GM20431 (cell line): Measurements from ENCODE around the gene MYO1B.

Experiments
- in situ Hi-C: fragments of 300-500 bp; cut with MseI, MboI; formaldehyde crosslinking; loops from one replicate; pipeline ENCODE4 v1.15.0; 2020; ENCODE audit warnings: low sequenced_read_pairs; ENCODE audit not compliant: unreplicated experiment

Gene MYO1B

DNA sequence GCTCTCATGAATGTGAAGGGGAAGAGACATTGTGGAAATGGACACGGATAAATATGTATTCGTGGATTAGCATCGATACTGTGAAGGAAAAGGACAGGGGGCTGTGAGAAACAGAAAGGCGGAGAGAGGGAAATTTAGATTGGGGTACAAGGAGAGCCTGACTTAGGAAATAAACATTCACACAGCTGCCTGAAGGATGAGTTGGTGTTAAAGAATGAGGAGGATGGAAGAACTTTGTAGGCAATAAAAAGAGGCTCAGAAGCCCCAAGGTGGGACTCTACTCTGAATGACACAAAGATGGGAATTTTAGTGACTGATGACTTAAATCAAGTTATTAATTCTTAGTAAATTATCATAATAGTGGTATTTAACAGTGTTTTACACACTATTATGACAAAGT lies 10.1 kb downstream of the MYO1B start:
- in situ Hi-C loops, result no loop called here

DNA sequence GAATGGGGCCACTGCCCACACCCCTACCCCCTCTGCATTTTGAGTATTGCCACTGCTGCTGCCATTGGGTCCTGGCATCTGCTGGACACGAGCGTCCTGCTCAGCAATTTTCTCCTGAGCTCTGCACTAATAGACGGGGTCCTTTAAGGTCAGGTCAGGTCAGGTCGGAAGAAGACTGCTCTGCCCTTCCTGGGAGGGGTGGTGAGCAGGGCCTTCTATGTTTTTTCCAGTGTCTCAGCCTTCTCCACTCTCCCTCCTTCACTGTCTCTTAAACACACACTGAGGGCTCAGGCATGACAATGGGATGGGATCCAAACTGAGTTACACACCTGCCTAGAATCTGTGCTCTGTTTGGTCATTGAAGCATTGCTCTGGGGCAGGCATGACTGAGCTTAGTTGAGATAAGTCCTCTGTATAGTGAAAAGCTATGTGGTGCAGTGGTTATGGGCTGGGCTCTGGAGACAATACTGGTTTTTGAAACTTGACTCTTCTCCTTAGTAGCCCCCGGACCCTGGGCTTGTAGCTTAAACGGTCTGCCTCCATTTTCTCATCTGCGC lies 10.6 kb downstream of the MYO1B start:
- in situ Hi-C loops, result no loop called here

DNA sequence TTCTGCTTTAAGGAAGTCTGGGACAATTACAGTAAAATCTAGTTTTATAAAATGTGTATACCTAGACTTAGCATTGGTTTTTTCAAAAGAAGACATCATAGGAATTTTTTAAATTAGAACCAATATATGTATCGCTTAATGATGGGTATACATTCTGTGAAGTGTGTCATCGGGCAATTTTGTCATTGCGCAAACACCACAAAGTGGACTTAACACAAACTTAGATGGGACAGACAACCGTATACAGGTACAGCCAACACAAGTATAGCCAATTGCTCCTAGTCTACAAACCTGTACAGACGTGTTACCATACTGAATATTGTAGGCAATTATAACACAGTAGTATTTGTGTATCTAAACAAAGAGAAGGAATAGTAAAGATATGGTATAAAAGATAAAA lies 12.7 kb downstream of the MYO1B start:
- in situ Hi-C loops, result no loop called here

DNA sequence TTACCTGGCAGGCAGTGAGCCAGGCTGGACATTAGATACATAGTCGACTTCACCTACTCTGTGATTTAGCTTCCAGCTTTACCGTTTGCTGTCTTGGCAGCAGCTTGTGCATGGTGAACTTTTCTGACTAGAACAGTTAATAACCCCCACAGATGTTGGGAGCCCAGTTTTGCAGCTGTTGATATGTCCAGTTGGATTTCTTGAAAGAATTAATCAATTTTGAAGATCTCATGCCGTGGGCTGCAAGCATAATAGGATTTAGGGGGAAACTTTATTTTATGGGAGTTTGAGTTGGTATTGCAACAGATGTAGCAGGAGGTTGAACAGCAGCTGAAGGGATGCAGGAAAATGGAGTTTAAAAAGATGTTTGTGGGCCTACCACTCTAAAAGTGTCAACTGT lies 13.8 kb downstream of the MYO1B start:
- in situ Hi-C loops, result no loop called here

DNA sequence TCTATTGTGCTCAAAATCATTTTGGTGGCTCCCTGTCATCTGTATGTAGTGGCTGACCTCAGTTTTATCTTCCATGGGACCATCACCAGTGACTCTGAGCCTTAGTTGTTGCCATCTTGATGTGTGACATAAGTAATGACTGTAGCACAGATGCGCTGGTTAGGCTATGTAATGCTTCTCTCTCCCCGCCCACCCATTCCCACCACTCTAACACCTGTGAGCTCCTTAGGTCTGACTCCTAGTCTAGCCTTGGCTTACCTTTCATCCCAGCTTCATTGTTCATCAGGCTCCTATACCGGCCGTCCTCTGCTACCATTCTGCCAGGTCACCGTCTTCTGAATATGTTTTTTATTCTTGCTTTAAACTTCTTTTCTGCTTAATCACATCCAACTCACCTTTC lies 17.2 kb downstream of the MYO1B start:
- in situ Hi-C loops, result no loop called here

DNA sequence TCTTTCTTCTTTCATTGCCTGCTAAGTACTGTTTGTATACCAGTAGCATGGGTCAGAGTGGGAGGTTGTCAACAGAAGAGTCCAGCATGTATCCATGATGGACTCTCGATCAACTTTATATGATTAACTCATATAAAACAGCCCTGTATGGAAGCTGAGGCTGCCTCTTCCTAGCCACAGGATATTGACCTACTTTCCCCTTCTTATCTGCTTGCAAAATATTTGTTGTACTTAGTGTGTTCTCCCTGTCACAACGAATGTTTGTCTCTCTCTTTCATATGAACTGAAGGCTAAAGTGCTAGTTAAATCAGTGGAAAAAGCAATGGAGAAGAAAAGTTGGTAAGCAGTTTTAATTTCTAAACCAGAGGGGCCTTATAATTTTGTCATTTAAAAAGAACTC lies 17.8 kb downstream of the MYO1B start:
- in situ Hi-C loops, result no loop called here

DNA sequence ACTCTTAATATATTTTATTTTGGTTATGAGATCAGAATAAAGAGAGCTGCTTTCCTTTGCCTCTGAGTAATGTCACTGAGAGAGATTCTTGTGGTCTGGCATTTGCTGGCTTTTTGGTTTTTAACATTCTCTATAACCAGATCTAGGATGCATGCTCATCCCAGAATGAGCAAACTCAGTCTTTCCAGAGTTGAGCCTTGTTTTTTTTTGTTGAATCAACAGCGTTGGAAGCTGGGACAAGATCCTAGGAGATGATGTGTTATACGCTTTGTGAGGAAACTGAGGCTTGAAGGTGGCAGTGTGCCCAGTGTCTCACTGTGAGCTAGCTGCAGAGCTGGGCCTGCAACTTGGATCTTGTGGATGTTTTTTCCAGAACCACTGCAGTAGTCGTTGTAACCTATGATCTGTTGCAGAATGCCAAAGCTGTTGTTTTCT lies 19.5 kb downstream of the MYO1B start:
- in situ Hi-C loops, result no loop called here

DNA sequence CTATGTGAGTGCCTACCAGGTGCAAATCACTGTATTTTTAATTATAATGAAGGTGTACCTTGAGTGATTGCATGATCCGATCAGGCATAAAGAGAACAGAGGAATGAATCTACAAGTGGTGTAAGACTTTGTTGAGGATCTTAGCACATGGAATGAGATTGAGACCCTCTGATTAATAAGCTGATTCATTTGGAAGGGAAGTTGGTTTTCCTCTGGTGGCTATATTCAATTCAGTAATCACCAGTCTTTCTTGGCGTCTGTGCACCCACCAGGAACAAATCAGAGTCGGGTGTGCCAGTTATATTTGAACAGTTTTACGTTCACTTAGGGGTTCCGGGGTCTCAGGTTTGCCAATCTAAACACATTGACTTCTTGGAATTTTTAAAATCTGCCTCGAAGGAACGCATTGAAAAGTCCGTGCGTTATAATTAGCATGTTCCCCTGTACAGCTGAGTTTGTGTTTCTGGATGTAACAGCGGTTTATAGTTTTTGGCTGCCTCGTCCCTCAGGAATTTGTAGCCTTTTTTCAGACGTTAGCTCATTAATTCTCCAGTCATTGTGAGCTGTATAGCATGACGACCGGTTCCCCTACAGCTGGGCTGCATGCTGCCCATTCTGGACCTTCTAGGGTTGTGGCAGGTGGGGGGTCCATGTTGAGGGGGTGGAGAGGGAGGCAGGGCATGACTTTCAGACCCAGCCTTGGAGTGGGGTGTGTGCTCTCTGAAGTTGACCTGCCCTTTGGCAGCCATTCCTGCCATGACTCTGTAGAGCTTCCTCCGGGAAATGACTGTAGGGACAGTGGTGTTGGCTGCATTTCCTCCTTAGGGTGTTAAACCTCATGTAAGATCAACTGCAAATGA lies 20.3 kb downstream of the MYO1B start:
- in situ Hi-C loops, result no loop called here

DNA sequence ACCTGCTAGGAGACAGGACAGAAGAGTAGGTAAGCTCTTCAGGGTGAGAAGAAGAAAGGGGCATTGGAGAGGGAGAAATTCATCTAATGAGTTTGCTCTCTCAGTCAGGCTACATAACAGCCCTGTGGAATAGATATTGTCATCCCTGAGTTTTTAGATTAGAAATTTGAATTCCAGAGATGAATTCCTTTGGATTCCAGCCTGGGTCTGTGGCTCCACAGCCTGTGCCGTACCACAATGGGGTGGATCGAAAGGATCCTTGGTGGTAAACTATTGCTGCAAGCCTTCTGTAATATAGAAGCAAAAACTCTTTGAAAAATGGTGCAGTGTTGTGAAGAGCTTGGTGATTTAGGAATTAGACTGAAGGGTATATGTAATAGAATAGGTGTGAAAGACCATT lies 21.0 kb downstream of the MYO1B start:
- in situ Hi-C loops, result no loop called here

DNA sequence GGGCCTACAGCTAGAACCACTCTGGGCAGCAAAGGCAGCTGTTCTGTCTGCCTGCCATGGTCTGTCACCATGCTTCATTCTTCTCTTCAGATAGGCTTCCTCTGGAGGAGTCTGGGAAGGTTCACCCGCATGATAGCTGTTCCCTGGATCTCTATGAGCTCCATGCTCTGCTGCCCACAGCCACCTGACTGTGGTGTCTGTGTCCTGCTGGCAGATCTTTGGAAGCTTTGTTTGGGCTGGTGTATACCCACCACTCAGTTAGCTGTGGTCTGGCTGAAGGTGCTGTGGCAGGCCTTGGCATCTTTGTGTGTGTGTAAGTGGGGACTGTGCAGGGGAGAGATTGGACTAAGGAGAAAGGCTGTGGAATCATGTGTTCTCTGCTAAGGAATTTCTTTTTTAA lies 23.4 kb downstream of the MYO1B start:
- in situ Hi-C loops, result no loop called here

DNA sequence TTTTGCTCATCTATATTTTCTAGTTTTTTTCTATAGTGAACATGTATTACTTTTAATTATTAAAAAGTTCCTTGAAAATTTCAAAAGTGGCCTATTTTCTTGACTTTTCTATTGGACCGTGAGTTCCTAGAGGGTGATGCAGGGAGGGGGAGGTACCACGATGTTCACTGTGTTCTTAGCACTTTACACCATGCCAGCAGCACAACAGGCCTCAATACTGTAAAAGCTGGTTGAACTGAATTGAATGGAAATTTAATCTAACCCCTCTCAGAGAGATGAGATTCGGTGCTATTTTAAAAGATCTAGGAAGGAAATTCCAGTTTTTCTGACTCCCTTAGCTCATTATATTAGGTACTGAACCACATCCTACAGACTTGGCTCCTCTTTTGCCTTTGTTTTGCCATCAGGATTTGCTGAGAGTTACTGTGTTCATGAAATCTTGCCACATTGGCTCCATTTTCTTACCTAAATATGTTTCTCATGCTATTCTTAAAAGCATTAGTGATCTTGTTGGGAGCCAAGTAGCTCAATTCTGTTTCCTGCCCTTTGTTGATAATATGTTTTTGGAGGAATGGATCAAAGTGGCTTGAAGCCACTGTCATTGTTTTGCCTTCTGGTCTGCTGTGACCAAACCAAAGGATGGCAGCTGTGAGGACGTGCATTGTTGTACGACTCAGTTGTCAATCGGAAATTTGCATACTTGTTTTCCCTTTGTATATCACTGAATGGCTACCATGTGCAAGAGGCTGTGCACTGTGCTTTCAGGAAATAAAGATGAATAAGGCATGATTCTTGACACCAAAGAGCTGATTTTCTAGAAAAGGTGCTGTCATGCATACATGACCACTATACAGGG lies 25.3 kb downstream of the MYO1B start:
- in situ Hi-C loops, result no loop called here

DNA sequence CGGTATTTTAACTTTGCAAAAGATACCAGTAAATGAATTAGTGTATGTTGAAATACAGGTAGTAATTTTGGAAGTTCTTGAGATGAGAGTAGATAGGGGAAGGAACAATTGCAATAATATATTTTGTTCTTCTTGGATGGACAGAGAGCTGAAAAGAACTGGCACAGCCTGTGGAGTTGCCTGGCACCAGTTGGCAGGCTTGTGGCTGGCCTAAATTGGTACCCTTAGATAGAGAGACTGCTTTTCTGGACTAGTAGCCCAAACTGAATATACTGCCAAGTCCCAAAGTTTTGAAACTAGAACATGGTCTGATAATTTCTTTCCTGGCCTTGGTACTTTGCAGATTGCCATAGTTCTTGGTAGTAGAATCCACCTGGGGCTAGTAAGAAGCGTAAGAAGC lies 26.9 kb downstream of the MYO1B start:
- in situ Hi-C loops, result no loop called here

DNA sequence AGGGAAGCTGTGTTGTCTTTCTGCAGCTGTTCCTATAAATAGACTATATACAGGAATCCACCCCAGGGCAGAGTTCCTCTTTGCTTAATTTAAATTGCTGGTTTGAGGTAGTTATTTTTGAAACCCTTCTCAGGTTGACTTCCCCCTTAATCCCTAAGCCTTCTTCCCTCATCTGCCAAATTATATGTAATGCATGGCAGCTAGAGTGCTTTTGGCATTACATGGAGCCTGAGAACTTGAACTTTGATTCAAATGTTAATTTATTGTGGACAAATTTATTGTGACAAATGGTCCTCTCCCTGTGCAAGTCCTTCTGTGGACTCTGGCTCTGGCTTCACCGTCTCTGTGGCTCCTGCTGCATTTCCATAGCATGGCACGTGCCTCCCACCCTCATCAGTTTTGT lies 29.2 kb downstream of the MYO1B start:
- in situ Hi-C loops, result no loop called here

DNA sequence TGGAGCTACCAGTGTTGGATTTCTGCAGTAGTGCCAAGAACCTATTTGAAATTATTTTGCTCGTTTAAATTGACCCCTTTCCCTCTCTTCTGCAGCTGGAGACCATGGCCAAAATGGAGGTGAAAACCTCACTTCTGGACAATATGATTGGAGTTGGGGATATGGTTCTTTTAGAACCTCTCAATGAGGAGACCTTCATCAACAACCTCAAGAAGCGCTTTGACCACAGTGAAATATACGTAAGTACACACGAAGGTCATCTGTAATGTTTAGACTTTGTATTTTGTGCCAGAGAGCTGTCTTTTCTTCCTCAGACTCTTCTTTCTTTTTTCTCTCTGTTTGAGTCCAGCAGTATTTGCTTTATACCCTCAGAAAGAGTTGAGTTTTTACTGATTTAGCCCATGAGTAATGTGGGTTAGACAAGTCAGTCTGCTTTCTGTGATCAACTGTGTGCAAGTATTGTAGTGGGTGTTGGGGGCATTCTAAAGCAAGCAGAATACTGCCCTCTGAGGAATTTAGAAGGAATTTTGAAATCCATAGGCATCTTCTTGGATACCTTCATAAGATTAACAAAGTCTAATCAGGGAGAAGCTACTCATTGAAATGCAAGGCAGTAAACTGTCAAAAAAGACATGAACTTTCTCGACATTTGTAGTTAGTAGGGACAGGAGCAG lies 31.7 kb downstream of the MYO1B start:
- in situ Hi-C loops, result no loop called here

DNA sequence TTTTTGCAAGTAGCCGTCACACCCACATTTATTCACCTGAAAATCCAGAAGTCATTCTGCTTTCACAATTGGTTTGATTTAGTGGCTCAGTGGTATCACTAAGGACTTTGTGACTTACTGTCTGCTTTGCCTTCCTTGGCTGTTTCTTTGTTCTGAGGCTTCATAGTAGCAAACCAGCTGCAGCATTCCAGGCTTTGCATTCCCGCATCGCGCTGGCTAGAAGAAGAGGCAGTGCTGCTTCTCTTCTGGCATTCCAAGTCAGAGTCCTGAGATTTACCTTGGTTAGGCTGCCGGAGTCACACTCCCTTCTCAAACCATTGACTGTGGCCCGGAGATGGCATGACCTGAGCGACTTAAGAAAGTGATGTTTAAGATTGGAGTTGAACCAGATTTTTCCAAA lies 35.1 kb downstream of the MYO1B start:
- in situ Hi-C loops, result no loop called here

DNA sequence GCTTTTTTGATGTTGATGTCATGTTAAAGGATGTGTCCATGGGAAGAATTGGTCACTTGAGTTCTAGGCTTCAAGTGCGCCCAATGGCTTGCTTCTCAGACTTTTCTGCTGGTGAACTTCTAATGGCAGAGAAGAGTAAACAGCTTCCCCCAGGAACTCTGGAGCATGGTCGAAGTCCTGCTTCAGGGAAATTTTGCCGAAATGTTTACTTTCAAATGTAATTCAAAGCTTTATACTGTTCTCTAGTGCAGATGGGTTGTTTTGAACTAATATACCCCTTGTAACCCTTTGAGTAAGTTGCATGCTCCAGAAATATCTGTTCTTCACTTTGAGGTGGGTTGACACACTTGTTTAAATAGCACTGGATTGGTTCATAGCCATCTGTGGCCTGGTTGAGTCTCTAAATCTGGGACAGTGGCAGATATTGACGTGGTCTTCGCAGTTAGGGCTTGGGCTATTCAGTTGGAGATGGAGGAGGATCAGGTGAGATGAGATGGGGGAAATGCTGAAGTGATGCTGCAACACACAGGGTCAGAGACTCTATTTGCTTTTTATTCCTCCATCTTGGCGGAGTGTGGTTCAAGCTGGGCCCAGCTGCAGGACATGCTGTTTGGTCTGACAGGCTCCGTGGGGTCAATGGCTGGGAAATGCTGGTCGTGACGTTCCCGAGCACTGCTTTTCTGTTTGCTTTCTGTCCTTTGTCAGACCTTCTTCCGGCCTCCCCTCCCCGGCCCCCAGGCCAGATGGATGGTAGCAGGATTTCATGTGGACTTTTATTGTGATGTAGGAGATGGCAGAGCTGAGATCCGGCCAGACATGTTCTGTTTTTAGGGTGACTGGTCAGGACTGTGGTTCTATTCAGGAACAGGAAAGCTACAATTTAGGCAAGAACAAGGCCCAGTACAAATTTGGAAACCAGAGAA lies 35.9 kb downstream of the MYO1B start:
- in situ Hi-C loops, result no loop called here

DNA sequence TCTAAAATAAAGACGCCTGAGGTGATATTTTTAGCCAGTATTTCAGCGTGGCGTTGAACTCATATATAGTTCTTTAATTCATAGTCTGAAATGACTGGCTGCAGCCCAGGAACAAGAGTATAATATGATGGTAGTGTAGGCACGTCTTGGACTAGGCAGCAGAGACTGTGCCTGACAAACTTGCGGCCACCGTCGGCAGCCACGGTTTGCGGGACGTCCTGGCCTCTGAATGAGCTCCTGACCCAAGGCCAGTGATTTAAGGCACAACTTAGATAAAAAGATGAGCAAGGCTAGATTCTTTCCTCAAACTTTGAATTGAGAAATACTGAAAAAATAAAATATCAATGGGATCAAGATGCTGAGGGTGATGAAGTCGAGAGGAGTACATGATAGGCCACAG lies 40.0 kb downstream of the MYO1B start:
- in situ Hi-C loops, result no loop called here

DNA sequence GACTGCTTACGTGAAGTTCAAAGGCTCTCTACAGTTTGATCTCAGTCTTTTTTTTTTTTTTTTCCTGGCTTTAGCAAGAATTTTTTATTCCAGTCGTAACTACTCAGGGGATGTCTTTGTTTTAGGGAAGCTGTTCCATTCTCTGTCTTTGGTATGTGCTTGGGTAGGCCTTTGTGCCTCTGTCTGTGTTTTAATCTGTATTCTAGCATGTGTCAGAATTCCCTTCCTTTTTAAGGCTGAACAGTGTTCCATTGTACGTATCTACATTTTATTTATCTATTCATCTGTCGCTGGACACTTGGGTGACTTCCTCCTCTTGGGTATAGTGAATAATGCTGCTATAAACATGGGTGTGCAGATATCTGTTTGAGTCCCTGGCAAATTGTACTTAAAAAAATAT lies 42.6 kb downstream of the MYO1B start:
- in situ Hi-C loops, result no loop called here

DNA sequence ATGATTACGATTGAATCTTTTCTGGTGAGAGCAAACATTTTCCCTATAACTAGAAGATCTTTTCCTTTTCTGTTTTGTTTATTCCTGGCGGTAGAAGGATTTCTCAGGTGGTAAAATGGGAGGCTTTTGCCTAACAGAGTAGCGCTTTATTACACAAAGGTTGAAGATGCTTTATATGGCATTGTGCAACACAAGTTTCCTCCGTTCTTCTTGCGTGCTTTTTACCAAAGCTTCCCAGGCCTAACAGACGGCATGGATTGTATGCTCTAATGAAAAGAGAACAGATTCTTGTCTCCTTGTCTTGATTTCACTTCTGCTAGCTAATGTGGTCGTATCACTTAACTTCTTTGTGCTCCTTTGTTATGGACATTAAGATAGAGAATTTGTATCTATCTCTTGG lies 43.8 kb downstream of the MYO1B start:
- in situ Hi-C loops, result no loop called here

DNA sequence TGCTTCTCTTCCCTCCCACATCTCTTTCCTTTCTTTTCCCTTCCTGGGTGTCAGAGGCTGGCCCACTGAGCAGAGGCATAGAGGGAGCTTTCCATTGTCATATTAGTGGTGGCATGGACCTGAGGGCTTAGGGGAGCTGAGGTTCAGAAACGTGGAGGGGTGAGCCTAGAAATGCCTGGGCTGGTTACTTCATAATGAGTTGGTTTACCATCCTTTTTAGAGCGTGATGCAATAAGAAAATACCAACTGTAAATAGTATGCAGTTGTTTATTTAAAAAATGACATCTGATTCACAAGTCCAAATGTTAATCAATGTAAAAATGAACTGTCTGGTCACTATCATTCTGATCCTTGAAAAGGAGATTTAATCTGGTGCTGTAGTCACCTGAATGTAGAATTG lies 46.3 kb downstream of the MYO1B start:
- in situ Hi-C loops, result no loop called here
